GM23248 (cell line): ENCODE results near the gene BLZF1. TPM values are rescaled to one million over a fixed set of nuclear protein-coding genes. Genes with fewer than 3 reads are reported as not detected.

Source experiments
- DNase-seq: peaks from one replicate; pipeline ENCODE4 v3.0.0-alpha.2; 2015
- H2AFZ ChIP-seq: fragments of 200-600 bp; sonication (generic); 2 replicates; pipeline ENCODE4 v1.6.1; 2016; ENCODE audit warnings: antibody characterized with exemption
- H3F3A ChIP-seq: fragments of 200-600 bp; sonication (generic); 2 replicates; pipeline ENCODE4 v1.6.1; 2016; ENCODE audit warnings: mild to moderate bottlenecking, antibody characterized with exemption, mixed run types; ENCODE audit not compliant: insufficient read depth
- H3K27ac ChIP-seq: fragments of 200-600 bp; sonication (generic); 2 replicates; pipeline ENCODE4 v1.5.1; 2016; ENCODE audit warnings: mild to moderate bottlenecking
- H3K27me3 ChIP-seq: fragments of 200-600 bp; sonication (generic); replicated peaks from 2 replicates; pipeline ENCODE4 v1.6.1; 2016; ENCODE audit warnings: mild to moderate bottlenecking; ENCODE audit not compliant: insufficient read depth
- H3K36me3 ChIP-seq: fragments of 200-600 bp; sonication (generic); 2 replicates; pipeline ENCODE4 v1.6.1; 2016; ENCODE audit warnings: low read depth, mild to moderate bottlenecking
- H3K4me1 ChIP-seq: fragments of 200-600 bp; sonication (generic); 2 replicates; pipeline ENCODE4 v1.6.1; 2016; ENCODE audit warnings: mild to moderate bottlenecking; ENCODE audit not compliant: insufficient read depth
- H3K4me2 ChIP-seq: fragments of 200-600 bp; sonication (generic); one replicate; pipeline ENCODE4 v1.6.1; 2016; ENCODE audit warnings: mild to moderate bottlenecking; ENCODE audit not compliant: unreplicated experiment
- H3K4me3 ChIP-seq: fragments of 200-600 bp; sonication (generic); 2 replicates; pipeline ENCODE4 v1.5.1; 2016; ENCODE audit warnings: mild to moderate bottlenecking
- H3K79me2 ChIP-seq: fragments of 200-600 bp; sonication (generic); 2 replicates; pipeline ENCODE4 v1.6.1; 2016; ENCODE audit warnings: mild to moderate bottlenecking; ENCODE audit not compliant: insufficient read depth
- H3K9ac ChIP-seq: fragments of 200-600 bp; sonication (generic); 2 replicates; pipeline ENCODE4 v1.6.1; 2016; ENCODE audit warnings: mild to moderate bottlenecking
- H3K9me2 ChIP-seq: fragments of 200-600 bp; sonication (generic); 2 replicates; pipeline ENCODE4 v1.6.1; 2016; ENCODE audit warnings: mixed run types, mild to moderate bottlenecking, moderate library complexity; ENCODE audit not compliant: insufficient read depth
- H3K9me3 ChIP-seq: fragments of 200-600 bp; sonication (generic); one replicate; pipeline ENCODE4 v1.6.1; 2017; ENCODE audit warnings: low read depth
- H4K20me1 ChIP-seq: fragments of 200-600 bp; sonication (generic); 2 replicates; pipeline ENCODE4 v1.6.0; 2016; ENCODE audit not compliant: insufficient read depth
- EZH2 ChIP-seq: fragments of 200-600 bp; sonication (generic); IDR thresholded peaks from 2 replicates; pipeline ENCODE4 v1.6.1; 2018; ENCODE audit warnings: antibody characterized with exemption, mild to moderate bottlenecking; ENCODE audit not compliant: insufficient read depth, poor library complexity, severe bottlenecking
- EZH2phosphoT487 ChIP-seq: fragments of 200-600 bp; sonication (generic); IDR thresholded peaks from 2 replicates; pipeline ENCODE4 v1.6.1; 2018; ENCODE audit warnings: antibody characterized with exemption, moderate library complexity, mild to moderate bottlenecking, low read depth; ENCODE audit not compliant: insufficient read depth
- WGBS, 2 experiments: methylation state at CpG; one replicate each; pipeline ENCODE4 v1.1.6; 2015 to 2017; ENCODE audit warnings: low lambda C conversion rate in 2 of 2, low coverage in 1 of 2; ENCODE audit errors: missing lambda C conversion rate in 2 of 2; 5-methylcytosine and 5-hydroxymethylcytosine counted together
- in situ Hi-C: fragments of 300-500 bp; cut with MboI; formaldehyde crosslinking; loops from 2 replicates; pipeline ENCODE4 v1.15.0; 2020
- polyA plus RNA-seq: library from polyadenylated mRNA; unstranded; fragments of >200 nt; fragmentation: Nextera tagmentation; extraction: Ambion mirVana; gene quantifications from 2 replicates; pipeline ENCODE4 v1.2.1, GENCODE V29; 2016
- total RNA-seq: library from RNA; depleted of rRNA; stranded (reverse); fragments of >200 nt; shearing (Covaris generic); gene quantifications from 2 replicates; pipeline ENCODE4 v1.2.3, GENCODE V29; 2014

The BLZF1 gene
- total and polyA plus RNA-seq, 2 experiments from 2014 or later: 34.6 to 38.9 TPM

DNA sequence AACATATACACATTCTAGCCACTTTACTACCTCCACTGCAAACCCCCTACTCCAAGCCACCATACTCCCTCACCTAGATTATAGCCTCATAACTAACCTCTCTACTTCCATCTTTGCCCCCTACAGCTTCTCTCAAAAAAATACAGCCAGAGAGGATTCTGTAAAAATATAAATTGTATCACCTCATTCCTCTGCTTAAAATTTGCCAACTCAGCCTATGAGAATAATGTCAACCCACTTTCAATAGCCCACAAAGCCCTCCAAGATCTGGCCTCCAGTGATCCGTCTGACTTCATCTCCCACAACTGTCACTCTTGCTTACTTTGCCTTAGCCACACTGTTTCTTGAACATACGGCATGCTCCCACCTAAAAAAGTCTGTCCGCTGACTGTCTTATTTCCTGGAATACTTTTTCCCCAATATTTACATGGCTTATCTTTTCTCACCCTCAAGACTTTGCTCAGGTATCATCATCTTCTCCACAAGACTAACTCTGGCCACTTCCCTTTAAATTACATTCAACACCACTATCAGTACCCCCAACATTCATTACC is 21.9 kb upstream of the BLZF1 start:
- no peak for DNase-seq
- in situ Hi-C loops: loop anchor here (10.0 to 25.0 kb wide), 2 partner anchors 741 to 1009 kb away; no protein-coding TSS in a partner anchor
- Histone ChIP-seq H3K4me2 (no peak overlapping the region), H3K4me1 (no peaks in the 10 kb centered on the region), H3F3A (no peaks in the 10 kb centered on the region), H3K27ac (no peak overlapping the region), H3K9ac (no peak overlapping the region), H3K27me3 (no peaks in the 10 kb centered on the region), H3K9me2 (no peaks in the 10 kb centered on the region), H2AFZ (no peak overlapping the region), H3K79me2 (no peaks in the 10 kb centered on the region), H3K36me3 (no peaks in the 10 kb centered on the region), H3K4me3 (no peak overlapping the region), H4K20me1 (no peaks in the 10 kb centered on the region), H3K9me3 (no peaks in the 10 kb centered on the region)
- TF ChIP-seq EZH2phosphoT487 (no peak), EZH2 (no peak)
- 96 to 100% methylated on average over 3 of the region's 3 CpGs for WGBS, 2 experiments

DNA sequence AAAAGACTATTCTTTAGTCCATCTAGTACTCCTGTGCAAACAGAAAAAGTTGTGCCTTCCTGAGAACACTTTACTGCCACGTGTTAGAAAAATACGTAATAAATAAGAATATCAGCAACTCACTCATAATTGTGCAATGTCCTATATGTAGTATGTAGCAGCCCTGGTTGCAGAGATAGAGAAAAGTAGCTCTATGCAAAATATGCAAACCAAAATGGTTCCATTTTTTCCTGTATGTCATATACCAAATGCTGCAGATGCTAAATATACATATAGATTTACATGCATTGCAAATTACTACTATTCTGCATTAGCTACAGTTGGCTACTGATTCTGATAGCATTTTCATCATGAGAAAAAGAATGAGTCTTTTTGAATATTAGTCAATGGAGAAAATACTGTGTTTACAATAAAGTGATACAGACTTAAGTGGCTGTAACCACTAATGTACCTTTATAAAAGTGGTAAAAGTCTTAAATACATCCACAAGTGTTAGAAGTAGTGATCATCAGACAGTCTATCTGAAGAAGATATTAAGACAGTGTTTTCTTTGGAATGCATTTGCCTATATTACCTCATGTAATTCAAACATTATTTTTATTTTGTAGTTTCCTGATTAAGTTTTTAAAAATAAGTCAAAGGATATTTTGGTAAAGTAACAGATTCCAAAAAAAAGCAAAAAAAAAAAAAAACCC is 20.2 kb upstream of the BLZF1 start:
- Histone ChIP-seq H3K9ac (no peak overlapping the region), H3K9me3 (no peaks in the 10 kb centered on the region), H3K9me2 (no peaks in the 10 kb centered on the region), H4K20me1 (no peaks in the 10 kb centered on the region), H3K36me3 (no peaks in the 10 kb centered on the region), H3K79me2 (peaks cover 1% of the 10 kb centered on the region), H3K4me3 (no peak overlapping the region), H3K4me2 (no peak overlapping the region), H3K27ac (no peak overlapping the region), H3K27me3 (no peaks in the 10 kb centered on the region), H2AFZ (no peak overlapping the region), H3F3A (no peaks in the 10 kb centered on the region), H3K4me1 (no peaks in the 10 kb centered on the region)
- in situ Hi-C loops: loop anchor here (10.0 to 25.0 kb wide), 2 partner anchors 743 to 1011 kb away; no protein-coding TSS in a partner anchor
- no peak for DNase-seq
- 39 to 49% methylated on average over 2 of the region's 2 CpGs for WGBS, 2 experiments
- TF ChIP-seq EZH2phosphoT487 (no peak), EZH2 (no peak)

DNA sequence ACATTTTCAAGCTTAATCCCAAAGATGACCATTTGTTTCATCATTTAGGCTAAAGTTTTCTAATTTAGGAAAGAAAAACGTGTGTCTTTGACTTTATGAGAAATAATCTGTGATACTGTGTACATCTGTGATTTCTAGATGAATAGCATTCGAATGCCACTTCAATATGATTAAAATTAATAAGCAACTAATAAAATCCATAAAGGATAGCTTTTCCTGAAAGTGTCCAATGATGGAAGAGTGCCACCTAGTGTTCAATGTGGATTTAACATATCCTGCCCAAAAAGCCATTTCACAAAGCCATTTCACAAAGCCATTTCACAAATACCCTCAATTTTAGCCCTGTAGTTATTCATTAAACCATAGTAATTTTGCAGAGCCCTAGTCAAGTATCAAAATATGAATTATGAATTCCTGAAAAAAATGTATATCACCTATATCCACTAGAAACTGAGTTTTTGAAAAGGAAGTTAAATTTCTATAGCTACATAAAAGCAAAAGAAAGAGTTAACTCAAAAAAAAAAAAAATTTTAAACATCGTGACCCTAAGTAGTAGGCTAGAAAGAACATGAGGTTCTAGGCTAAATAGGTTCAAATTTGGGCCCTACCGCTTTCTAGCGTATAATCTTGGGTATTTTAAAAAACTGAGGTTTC is 19.5 kb upstream of the BLZF1 start:
- no peak overlapping the region for H3K4me3 ChIP-seq
- no peak overlapping the region for H2AFZ ChIP-seq
- no peaks in the 10 kb centered on the region for H3K9me3 ChIP-seq
- peaks cover 7% of the 10 kb centered on the region for H3K79me2 ChIP-seq
- H3K9me2 ChIP-seq: no peaks in the 10 kb centered on the region
- no peaks in the 10 kb centered on the region for H3K27me3 ChIP-seq
- TF ChIP-seq EZH2phosphoT487: no peak
- no peak for TF ChIP-seq EZH2
- H3K9ac ChIP-seq: no peak overlapping the region
- H4K20me1 ChIP-seq: no peaks in the 10 kb centered on the region
- H3K4me2 ChIP-seq: no peak overlapping the region
- no peaks in the 10 kb centered on the region for H3K4me1 ChIP-seq
- H3K27ac ChIP-seq: no peak overlapping the region
- peak; percentile 71 for DNase-seq
- in situ Hi-C loops: loop anchor here (10.0 to 25.0 kb wide), 2 partner anchors 744 to 1011 kb away; no protein-coding TSS in a partner anchor
- WGBS, 2 experiments: 40 to 41% methylated on average over 5 of the region's 5 CpGs
- no peaks in the 10 kb centered on the region for H3K36me3 ChIP-seq
- H3F3A ChIP-seq: no peaks in the 10 kb centered on the region

DNA sequence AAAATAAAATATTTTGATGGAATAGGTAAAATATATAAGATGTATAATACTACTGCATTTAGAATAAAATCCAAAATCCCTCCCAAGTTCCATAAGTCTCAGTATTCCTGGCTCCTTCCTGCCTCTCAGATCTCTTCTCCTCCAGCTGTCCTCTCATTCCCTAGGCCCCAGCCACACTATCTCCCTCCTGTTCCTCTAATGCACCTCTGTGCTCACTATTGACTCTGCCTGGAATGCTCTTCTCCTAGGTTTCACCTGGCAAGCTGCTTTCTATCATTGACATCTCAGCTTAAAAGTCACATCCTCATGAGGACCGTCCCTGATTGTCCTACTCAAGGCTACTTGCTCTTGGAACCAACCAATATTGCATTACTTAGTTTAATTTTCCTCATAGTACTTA is 7.6 kb upstream of the BLZF1 start:
- peaks cover 14% of the 10 kb centered on the region for H3K4me1 ChIP-seq
- H3K79me2 ChIP-seq: peaks cover 64% of the 10 kb centered on the region
- 100% methylated on average over 1 of the region's 1 CpG for WGBS, 2 experiments
- no peak overlapping the region for H3K4me3 ChIP-seq
- H3K9me3 ChIP-seq: no peaks in the 10 kb centered on the region
- H3K9me2 ChIP-seq: no peaks in the 10 kb centered on the region
- no peak overlapping the region for H3K4me2 ChIP-seq
- H3K27me3 ChIP-seq: no peaks in the 10 kb centered on the region
- H3K36me3 ChIP-seq: no peaks in the 10 kb centered on the region
- no peaks in the 10 kb centered on the region for H4K20me1 ChIP-seq
- no peak overlapping the region for H2AFZ ChIP-seq
- no peak overlapping the region for H3K9ac ChIP-seq
- H3K27ac ChIP-seq: no peak overlapping the region
- no peak for TF ChIP-seq EZH2
- TF ChIP-seq EZH2phosphoT487: no peak
- H3F3A ChIP-seq: peaks cover 17% of the 10 kb centered on the region
- in situ Hi-C loops: loop anchor here (25.0 kb wide), 1 partner anchor 923 kb away; no protein-coding TSS in a partner anchor
- DNase-seq: no peak
